ENCODE results near the gene DNER. TPM values are rescaled to one million over a fixed set of nuclear protein-coding genes. Genes with fewer than 3 reads are reported as not detected.

Gene DNER
- polyA plus RNA-seq, 1 of the 3 experiments (the other 2 are of a cell fraction), result 1.4 TPM

DNA sequence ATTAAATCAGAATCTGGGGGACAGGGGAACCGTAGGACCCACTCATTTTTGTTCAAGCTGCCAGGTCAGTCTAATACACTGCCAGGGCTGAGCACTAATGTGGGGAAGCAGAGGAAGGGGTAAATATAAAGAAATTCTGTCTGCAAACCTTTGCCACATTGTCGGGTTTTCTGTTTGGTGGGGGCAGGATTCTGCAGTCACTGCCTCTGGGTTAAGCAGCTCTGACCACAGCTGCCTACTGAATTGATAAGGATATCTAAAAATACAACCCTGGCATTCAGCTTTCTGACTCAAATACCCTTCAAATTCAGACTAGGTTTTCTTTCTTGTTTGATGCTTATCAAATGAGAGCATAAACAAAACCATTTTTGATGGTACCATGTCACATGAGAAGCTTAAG, 6.0 kb downstream of the DNER start:
- WGBS (ENCODE audit: low lambda C conversion rate), result 23% methylated on average over 2 of the region's 2 CpGs

DNA sequence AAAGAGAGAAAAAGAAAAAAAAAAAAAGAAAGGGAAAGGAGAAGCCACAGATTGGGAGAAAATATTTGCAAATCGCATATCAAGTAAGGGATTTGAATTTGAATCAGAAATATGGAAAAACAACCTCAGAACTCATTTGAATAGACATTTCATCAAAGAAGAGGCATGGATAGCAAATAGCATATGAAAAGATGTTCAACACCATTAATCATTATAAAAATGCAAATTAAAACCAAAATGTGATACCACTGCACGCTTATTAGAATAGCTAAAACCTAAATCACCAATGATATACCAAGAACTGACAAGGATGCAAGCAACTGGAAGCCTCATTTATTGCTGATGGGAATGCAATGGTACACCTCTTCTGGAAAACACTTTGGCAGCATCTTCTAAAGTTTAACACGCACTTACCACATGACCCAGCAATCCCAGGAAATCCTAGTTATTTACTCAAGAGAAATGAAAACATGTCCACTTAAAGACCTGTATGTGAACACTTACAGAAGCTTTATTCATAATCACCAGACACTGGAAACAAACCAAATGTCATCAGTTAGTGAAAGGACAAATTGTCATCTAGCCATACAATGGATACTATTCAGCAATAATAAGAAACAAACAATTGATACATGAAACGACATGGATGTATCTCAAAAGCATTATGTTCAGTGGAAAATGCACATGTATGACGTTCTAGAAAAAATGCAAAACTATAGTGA, 10.3 kb downstream of the DNER start:
- CTCF ChIA-PET, result no interaction called here
- no peaks in the 10 kb centered on the region for H3F3A ChIP-seq (replicated peaks; ENCODE audit: insufficient read depth)
- no peaks in the 10 kb centered on the region; a peak in 1 of 4 replicates for H3K4me1 ChIP-seq (ENCODE audit: control insufficient read depth in 1 of 2, insufficient read depth in 2 of 2, low read depth in 1 of 2, low read length in 1 of 2)
- TF ChIP-seq, protein P1, sequence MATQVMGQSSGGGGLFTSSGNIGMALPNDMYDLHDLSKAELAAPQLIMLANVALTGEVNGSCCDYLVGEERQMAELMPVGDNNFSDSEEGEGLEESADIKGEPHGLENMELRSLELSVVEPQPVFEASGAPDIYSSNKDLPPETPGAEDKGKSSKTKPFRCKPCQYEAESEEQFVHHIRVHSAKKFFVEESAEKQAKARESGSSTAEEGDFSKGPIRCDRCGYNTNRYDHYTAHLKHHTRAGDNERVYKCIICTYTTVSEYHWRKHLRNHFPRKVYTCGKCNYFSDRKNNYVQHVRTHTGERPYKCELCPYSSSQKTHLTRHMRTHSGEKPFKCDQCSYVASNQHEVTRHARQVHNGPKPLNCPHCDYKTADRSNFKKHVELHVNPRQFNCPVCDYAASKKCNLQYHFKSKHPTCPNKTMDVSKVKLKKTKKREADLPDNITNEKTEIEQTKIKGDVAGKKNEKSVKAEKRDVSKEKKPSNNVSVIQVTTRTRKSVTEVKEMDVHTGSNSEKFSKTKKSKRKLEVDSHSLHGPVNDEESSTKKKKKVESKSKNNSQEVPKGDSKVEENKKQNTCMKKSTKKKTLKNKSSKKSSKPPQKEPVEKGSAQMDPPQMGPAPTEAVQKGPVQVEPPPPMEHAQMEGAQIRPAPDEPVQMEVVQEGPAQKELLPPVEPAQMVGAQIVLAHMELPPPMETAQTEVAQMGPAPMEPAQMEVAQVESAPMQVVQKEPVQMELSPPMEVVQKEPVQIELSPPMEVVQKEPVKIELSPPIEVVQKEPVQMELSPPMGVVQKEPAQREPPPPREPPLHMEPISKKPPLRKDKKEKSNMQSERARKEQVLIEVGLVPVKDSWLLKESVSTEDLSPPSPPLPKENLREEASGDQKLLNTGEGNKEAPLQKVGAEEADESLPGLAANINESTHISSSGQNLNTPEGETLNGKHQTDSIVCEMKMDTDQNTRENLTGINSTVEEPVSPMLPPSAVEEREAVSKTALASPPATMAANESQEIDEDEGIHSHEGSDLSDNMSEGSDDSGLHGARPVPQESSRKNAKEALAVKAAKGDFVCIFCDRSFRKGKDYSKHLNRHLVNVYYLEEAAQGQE (IDR thresholded peaks at IDR 0.05; ENCODE audit: low read depth, low read length), result no peak
- no peak for TF ChIP-seq FOXJ3 (CRISPR knock-in tag; IDR thresholded peaks at IDR 0.05)
- TF ChIP-seq, protein P2, sequence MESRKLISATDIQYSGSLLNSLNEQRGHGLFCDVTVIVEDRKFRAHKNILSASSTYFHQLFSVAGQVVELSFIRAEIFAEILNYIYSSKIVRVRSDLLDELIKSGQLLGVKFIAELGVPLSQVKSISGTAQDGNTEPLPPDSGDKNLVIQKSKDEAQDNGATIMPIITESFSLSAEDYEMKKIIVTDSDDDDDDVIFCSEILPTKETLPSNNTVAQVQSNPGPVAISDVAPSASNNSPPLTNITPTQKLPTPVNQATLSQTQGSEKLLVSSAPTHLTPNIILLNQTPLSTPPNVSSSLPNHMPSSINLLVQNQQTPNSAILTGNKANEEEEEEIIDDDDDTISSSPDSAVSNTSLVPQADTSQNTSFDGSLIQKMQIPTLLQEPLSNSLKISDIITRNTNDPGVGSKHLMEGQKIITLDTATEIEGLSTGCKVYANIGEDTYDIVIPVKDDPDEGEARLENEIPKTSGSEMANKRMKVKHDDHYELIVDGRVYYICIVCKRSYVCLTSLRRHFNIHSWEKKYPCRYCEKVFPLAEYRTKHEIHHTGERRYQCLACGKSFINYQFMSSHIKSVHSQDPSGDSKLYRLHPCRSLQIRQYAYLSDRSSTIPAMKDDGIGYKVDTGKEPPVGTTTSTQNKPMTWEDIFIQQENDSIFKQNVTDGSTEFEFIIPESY (IDR thresholded peaks at IDR 0.05; ENCODE audit: borderline replicate concordance, low read depth), result no peak
- TF ChIP-seq GATA2 (CRISPR knock-in tag; IDR thresholded peaks at IDR 0.05), result no peak
- TF ChIP-seq YY1 (IDR thresholded peaks at IDR 0.05; ENCODE audit: low read depth), result no peak
- TF ChIP-seq NRF1 (IDR thresholded peaks at IDR 0.05; ENCODE audit: low read depth, low read length), result no peak
- TF ChIP-seq, protein P3, sequence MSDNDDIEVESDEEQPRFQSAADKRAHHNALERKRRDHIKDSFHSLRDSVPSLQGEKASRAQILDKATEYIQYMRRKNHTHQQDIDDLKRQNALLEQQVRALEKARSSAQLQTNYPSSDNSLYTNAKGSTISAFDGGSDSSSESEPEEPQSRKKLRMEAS (IDR thresholded peaks at IDR 0.05; ENCODE audit: low read depth), result no peak
- TF ChIP-seq TEAD4 (IDR thresholded peaks at IDR 0.05; ENCODE audit: borderline replicate concordance, insufficient read depth), result no peak
- no peak for TF ChIP-seq POLR2AphosphoS5 (IDR thresholded peaks at IDR 0.05; ENCODE audit: low read depth, low read length)
- TF ChIP-seq SMC3 (IDR thresholded peaks at IDR 0.05; ENCODE audit: low read depth, low read length), result no peak
- TF ChIP-seq, protein P4, sequence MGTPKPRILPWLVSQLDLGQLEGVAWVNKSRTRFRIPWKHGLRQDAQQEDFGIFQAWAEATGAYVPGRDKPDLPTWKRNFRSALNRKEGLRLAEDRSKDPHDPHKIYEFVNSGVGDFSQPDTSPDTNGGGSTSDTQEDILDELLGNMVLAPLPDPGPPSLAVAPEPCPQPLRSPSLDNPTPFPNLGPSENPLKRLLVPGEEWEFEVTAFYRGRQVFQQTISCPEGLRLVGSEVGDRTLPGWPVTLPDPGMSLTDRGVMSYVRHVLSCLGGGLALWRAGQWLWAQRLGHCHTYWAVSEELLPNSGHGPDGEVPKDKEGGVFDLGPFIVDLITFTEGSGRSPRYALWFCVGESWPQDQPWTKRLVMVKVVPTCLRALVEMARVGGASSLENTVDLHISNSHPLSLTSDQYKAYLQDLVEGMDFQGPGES (IDR thresholded peaks at IDR 0.05; ENCODE audit: low read depth, low read length), result no peak
- no peak for TF ChIP-seq ELF1 (IDR thresholded peaks at IDR 0.05)
- no peak for TF ChIP-seq FOXM1 (IDR thresholded peaks at IDR 0.05; ENCODE audit: low read depth)
- TF ChIP-seq RAD21 (IDR thresholded peaks at IDR 0.05; ENCODE audit: low read length), result no peak
- no peak for TF ChIP-seq SIN3A (IDR thresholded peaks at IDR 0.05; ENCODE audit: borderline replicate concordance, low read depth, low read length)
- TF ChIP-seq RXRA (IDR thresholded peaks at IDR 0.05; ENCODE audit: borderline replicate concordance, low read depth), result no peak
- TF ChIP-seq RCOR1 (IDR thresholded peaks at IDR 0.05; ENCODE audit: low read length), result no peak
- DNase-seq, result no peak
- no peak overlapping the region for H3K27ac ChIP-seq (ENCODE audit: low read depth in 2 of 2, low read length in 1 of 2)
- no peak overlapping the region for H2AFZ ChIP-seq (ENCODE audit: low read depth)
- H3K9me2 ChIP-seq, result no peaks in the 10 kb centered on the region
- H3K79me2 ChIP-seq (ENCODE audit: insufficient read depth), result no peaks in the 10 kb centered on the region
- no peak overlapping the region for H3K4me3 ChIP-seq (ENCODE audit: low read depth in 2 of 2, low read length in 1 of 2)
- no peak overlapping the region for H3K9ac ChIP-seq
- 41% methylated on average over 5 of the region's 5 CpGs for WGBS (ENCODE audit: low lambda C conversion rate)
- no peaks in the 10 kb centered on the region for H3K27me3 ChIP-seq (ENCODE audit: insufficient read depth)
- H3K36me3 ChIP-seq (replicated peaks in 1 of 2; ENCODE audit: control insufficient read depth in 1 of 2, insufficient read depth in 2 of 2, low read length in 1 of 2), result no peaks in the 10 kb centered on the region
- POLR2A ChIA-PET, result no interaction called here
- no peak overlapping the region for H3K4me2 ChIP-seq
- no peaks in the 10 kb centered on the region for H4K20me1 ChIP-seq (ENCODE audit: insufficient read depth)
- H3K9me3 ChIP-seq, result no peaks in the 10 kb centered on the region

More for the DNA sequence above, 6.0 kb downstream of the DNER start:
- Histone ChIP-seq H3K27me3 (ENCODE audit: insufficient read depth) (peaks cover 10% of the 10 kb centered on the region; the same call in 1 of the 2 replicates), H3F3A (replicated peaks; ENCODE audit: insufficient read depth) (no peaks in the 10 kb centered on the region), H3K36me3 (replicated peaks in 1 of 2; ENCODE audit: control insufficient read depth in 1 of 2, insufficient read depth in 2 of 2, low read length in 1 of 2) (no peaks in the 10 kb centered on the region), H3K79me2 (ENCODE audit: insufficient read depth) (no peaks in the 10 kb centered on the region), H3K4me2 (no peak overlapping the region), H3K9me2 (no peaks in the 10 kb centered on the region), H2AFZ (ENCODE audit: low read depth) (no peak overlapping the region), H3K4me3 (ENCODE audit: low read depth in 2 of 2, low read length in 1 of 2) (no peak overlapping the region), H3K9ac (no peak overlapping the region), H3K9me3 (no peaks in the 10 kb centered on the region), H4K20me1 (ENCODE audit: insufficient read depth) (no peaks in the 10 kb centered on the region), H3K27ac (ENCODE audit: low read depth in 2 of 2, low read length in 1 of 2) (no peak overlapping the region), H3K4me1 (ENCODE audit: control insufficient read depth in 1 of 2, insufficient read depth in 2 of 2, low read depth in 1 of 2, low read length in 1 of 2) (peaks cover 0 to 2% of the 10 kb centered on the region in 2 experiments; a peak in 1 of 4 replicates)
- no peak for DNase-seq
- POLR2A ChIA-PET, result no interaction called here
- CTCF ChIA-PET, result interaction anchor here (0.9 to 1.7 kb wide), 3 partner anchors 35 to 121 kb away, joined by 3 to 6 read pairs (median 3); no protein-coding TSS in a partner anchor
- no peak for TF ChIP-seq ELF1 (IDR thresholded peaks at IDR 0.05)
- no peak for TF ChIP-seq RFX5 (IDR thresholded peaks at IDR 0.05; ENCODE audit: low read length)
- TF ChIP-seq CHD2 (IDR thresholded peaks at IDR 0.05; ENCODE audit: low read length, partially characterized antibody), result no peak
